ENCODE data around the gene THEMIS.

- TF ChIP-seq POLR2A (IDR thresholded peaks at IDR 0.05) (no peak), CTCF (IDR thresholded peaks at IDR 0.05) (no peak), POLR2AphosphoS5 (IDR thresholded peaks at IDR 0.05) (no peak), EP300 (IDR thresholded peaks at IDR 0.05) (no peak)
Observed at GRCh38 chr6:127918506-127919427, 17.9 kb upstream of the THEMIS start.

All from suprapubic skin (tissue), 4 donors.